Fibroblast of skin of abdomen (primary cell): ENCODE data around the gene GALNT16.

Experiments used
- DNase-seq: peaks from one replicate; pipeline ENCODE4 v3.0.0-alpha.2; 2013

Gene GALNT16

DNA sequence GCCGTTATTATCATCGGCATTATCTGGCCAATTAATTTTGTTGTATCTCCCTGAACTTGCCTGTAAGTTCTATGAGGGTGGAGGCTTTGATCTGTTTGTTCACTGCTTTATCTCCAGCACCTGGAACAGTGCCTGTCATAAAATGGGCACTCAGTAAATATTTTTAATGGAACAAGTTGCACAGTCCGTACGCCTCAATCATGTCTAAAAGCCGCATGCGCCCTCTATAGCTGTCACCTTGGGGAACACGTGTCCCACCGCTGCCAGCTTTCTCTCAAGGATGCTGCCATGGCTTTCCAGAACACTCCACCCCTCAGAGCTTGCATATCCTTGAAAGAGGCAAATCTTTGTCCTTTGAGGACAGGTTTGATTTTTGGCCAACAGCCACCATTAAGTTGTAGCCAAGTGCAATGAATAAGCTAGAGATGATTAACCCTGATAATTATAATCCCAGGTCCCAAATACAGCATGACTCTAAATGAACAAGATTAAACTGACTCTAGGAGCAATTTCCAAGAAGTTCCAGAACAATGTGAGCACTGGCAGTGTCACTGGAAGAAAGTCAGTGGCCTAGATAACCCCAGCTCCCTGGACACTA, 83.1 kb downstream of the GALNT16 start:
- no peak for DNase-seq

DNA sequence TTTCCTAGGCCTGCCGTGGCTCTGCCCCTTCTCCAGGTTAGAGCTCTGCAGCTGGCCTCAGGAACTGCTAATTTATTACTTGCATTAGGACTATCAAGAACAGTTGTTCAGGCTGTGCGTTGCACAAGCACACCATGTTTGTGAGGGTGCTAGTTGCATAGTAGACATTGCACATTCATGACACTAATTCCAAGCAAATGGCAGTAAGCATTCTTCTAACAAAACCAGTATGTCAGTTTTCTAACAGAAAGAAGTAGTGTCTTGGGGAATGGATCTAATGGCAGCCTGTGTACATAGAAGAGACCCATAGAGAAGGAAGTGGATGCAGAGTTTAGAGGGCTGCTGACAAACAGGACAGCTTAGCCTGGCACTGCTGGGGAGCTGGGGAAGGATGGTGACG, 84.2 kb downstream of the GALNT16 start:
- no peak for DNase-seq

DNA sequence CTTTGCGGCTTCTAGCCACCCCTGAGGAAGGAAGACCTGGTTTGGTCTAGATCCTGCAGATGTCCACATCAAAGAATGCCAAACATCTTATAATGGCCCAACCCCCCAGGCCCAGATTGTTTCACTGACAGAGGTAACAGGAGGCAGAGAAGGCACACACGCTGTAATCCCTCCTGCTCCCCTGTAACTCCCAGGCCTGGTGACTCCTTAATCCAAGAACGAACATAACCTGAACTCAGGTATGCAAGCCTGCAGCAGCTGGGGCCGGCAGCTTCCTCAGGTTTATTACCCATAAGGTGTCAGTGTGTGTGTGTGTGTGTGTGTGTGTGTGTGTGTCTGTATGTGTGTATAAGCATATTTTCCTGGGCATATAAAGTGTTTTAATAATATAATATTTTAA, 85.4 kb downstream of the GALNT16 start:
- no peak for DNase-seq

DNA sequence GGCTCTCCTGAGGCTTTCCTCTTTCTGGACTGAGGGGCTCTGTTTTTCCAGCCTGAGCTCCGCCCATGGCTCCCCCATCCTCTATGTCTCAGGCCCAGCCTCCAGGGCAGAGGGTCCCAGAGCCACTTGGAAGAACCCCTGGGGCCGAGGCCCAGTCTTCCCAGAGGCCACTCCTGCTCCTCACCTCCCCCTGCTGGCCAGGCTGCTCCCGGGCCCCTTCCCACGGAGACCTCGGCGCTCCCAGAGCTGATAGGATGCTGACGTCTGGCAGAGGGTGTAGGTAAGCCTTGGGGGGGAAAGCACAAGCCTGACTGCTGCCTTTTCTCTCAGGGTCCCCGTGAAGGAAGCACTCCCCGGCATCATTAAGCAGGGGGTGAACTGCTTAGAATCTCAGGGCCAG, 86.8 kb downstream of the GALNT16 start:
- peak; percentile 4 for DNase-seq

DNA sequence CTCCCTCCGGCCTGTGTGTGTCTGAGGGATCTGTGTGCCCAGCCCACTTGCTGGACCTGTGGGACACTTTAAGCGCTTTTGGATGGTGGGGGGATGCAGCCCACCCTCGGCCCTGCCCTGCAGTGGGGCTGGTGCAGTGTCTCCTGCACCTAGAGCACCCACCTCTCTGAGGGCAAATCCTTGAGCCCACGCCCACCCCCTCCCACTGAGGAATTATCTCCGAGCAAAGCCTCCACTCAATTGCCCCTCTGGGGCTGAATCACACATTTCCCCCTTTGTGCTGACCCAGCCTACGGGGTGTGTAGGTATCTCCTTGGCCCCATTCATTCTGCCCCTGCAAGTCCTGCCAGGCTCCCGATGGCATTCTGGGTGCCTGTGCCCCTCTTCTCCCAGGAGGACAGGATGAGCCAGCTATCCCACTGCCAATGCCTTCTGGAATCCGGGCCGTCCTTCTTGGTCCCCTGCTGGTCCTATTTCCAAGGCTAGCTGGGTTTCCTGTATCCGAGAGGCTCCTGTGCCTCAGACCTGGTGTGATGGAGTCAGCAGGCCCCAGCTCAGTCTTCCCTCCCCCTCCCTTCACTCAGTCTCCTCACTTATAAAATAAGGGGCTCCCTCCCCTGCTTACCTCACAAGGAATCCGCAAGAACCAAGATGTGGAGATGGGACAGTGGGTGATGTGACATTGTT, 89.3 kb downstream of the GALNT16 start:
- DNase-seq: no peak

DNA sequence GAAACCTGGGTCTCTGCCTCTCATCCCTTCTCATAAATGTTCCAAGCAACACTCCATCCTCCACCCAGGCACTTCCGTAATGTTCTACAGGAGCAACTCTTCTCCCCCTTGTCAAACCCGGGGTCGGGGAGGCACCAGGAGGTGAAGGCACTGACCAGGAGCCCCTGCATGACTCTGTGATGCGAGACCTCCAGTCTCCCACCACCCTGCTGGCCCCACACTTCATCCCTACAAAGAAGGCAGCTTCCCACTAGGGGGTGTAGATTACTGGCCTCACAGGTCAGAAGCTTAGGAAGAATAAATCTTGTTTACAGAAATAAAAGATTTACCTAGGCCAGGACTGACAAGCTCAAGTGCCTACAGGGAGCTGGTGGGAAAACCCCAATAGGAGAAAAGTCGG, 90.9 kb downstream of the GALNT16 start:
- DNase-seq: no peak

DNA sequence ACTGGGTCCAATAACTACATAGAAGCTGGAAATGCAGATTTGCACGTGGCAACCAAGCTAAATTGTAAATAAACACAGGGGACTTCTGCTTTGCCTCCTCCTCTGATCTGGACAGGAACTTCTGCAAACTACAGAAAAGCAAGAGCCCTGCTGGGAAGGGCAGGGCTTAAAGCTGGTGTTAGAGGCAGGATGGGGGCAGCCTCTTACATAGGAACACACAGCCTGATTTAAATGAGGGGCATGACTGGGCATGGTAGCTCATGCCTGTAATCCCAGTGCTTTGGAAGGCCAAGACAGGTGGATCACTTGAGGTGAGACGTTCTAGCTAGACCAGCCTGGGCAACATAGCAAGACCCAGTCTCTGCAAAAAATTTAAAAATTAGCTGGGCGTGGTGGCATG, 91.4 kb downstream of the GALNT16 start:
- no peak for DNase-seq

DNA sequence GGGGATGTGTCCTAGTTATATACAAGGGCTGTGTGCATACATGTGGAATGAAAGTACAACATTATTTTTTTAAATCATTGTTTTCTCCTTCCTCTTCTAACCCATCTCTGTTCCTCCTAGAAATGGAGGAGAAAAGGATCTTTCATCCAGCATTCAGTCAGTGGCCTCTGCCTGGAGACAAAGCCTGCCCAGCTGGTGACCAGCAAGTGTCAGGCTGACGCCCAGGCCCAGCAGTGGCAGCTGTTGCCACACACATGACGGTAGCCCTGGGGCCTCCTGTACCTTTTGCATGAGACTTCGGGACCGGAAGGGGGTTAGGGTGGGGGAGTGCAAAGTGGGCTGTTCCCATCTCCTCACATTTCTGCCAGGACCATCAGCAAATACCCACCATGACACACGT, 92.0 kb downstream of the GALNT16 start:
- DNase-seq: no peak

DNA sequence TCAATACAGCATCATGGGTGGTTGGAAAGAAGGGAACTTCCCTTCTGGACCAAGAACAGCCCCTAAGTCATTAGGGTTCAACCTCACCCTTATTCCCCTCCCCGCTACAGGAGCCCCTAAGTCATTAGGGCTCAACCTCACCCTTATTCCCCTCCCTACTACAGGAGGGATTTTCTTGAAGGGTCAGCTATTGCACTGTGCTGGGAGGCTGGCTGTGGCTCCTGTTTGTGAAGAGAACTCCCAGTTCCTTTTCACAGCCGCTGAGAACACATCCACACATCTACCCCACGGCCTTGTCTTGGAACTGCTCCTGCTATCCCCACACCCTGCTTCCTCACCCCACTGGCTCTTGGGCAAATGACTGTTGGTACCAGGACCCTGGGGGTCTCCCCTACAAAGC, 93.2 kb downstream of the GALNT16 start:
- DNase-seq: no peak

DNA sequence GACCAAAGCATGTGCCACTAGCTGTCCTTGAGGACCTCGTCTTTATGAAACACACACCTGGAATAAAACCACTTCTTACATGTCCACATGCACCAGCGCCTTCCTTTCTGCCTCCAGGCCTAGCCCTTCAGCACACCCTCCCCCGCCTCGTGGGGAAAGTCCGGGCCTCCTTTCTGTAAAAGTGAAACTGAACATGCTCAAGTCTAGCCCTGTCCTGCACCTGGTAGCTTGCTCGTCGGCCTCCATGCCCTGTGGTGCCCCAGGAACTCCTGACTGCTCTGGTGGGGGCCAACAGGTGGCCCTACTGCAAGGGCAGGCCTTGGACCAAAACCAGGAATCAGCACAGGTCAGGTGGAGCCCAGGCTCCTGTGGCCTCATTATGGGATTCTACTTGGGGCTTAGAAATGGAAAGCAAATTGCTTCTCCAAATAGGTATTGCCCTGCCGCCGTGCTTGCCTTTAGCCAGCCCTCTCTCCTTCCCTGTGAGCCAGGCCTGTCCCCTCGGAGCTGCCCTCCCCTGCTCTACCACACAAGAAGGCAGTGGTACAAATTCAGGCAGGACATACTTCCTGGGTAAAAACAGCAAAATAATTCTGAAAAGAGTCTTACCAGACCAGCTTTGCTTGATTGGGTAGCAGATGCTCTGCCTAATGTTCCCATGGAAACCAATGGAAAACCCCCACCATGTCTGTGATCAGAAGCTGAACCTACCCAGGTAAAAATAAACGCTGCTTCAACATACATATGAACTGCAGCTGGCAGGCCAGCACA, 94.6 kb downstream of the GALNT16 start:
- DNase-seq: no peak

DNA sequence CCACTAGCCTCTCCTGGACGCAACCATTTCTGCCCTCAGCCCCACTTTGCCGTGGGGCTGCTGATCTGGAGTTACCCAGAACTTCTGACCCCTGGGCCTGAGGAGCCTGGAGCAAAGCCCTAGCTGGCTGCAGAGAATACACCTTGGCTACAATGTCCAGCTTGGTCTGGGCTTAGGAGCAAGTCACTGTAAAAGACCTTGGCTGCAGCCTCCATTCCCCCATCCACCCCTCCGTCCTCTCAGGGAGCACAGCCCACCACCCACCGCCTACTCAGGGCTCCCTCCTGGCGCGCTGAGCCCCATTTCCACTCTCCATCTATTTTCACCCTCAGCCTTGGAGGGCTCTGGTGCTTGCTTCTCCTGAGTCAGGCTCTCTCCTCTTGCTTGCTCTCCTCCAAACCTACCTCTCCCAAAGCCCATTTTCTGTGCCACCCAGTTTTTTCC, 95.2 kb downstream of the GALNT16 start:
- DNase-seq: no peak

DNA sequence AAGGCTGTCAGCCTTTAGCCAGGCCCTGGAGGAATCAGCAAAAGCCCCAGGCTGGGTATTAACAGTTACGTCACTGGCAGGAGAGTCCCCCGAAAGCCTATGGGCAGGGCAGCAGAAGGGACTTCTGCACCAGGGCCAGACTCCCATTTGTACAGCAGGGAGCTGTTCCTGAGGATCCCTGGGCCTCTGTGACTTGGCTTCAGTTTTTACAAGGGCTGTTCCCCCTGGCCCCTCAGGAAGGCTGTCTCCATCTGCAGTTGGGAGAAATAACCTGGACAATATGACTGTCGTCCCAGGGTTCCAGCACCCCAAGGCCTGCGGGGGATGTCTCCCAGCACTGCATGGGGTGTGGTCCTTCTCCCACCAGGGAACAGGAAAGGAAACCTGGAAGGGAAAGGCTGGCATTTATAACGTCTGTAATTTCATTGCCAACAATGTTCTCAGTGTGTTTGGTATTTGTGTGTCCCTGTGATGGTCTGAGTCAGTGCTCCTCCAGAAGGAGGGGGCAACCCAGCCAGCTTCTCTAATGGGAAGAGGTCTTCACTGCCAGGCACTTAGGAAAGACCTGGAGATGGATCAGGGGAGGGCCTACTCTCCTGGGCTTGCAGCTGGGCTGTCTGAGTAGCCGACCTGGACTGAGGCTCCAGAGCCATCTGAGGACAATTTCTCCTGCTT, 95.8 kb downstream of the GALNT16 start:
- DNase-seq: peak; percentile 49

DNA sequence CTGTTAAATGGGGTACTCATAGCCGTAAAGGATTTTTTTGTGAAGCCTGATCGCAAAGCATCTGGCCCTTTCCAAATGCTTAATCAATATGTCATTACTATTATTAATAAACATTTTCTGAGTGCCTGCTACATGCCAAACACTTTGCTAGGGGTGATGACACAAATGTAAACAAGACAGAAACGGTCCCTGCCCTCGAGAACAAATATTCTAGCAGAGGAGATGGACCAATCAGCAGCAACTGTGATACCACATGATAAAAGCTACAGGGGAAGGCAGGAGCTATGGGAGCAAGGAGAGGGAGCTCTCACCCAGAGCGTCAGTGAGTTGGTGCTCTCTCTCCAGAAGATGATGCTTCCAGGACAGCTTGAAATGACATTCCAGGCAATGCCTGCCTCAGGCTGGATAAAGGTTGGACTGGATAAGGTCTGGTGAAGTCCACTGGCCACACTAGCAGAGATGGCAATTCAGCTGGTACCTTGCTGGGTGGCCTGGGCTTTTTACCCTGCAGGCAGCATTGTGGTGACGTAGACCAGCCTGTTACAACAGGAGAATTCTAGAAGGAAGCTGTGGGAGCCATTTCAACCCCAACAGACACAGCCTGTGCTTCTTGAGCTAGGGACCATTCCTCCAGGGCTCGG, 97.1 kb downstream of the GALNT16 start:
- DNase-seq: no peak

DNA sequence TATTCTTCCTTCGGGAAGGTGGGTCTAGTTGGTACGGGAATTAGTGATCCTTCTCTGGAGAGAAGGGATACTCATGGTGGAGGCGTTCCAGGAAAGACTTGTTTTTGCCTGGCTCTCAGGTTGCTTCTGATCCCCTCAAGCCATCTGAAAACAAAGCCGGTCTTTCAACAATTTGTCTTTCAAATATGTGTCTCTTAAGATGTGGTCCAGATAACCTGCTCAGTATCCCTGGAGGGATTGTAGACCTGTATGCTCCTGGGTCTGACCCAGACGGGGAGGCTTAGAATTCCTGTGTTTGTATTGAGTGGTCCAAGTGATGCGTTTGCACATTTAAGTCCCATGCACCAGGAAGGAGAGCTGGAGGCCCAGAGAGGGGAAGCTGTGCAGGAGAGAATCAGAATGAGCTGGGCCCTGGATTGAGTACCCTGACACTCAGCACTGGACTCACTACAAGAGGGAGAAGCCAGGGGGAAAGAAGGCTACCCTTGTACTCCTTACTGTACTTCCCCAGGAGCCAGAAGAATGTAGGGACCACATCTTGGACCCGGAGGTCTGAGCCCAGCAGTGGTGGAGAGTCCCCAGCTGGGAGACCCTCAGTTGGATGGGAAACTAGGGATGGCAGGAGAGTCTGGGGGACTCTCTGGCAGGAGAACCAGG, 97.7 kb downstream of the GALNT16 start:
- DNase-seq: no peak

DNA sequence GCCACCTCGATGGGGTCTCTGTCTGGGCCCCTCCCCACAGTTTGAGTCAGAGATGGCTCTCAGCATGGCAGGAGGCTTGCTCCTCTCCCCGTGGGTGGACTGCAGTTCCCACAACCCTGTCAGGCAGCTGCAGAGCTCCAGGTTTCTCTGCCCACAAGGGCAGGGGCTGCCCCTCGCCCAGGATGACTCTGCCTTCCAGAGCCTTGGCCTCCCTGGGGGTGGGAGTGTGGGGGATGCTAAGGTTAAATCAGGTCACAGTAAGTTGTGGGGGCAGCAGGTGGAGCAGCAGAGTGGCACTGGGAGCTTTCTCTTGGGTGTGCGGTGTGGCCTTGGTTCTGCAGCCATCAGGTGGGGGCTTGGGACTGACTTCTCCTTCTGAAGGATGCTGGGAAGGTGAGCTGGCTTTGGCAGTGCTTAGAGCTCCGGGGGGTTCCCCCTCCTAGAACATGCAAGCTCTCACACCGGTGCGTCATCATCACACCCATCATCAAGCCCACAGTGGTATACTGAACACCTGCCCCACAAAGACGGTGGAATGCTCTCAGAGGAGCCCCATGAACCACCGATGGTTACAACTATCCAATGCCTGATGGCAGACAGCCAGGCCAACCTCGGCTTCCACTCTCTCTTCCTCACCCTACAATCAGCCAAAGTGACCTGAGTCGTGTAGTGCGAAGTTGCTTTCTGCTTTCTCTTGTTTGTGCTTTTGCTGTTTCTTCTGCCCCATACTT, 98.4 kb downstream of the GALNT16 start:
- no peak for DNase-seq

DNA sequence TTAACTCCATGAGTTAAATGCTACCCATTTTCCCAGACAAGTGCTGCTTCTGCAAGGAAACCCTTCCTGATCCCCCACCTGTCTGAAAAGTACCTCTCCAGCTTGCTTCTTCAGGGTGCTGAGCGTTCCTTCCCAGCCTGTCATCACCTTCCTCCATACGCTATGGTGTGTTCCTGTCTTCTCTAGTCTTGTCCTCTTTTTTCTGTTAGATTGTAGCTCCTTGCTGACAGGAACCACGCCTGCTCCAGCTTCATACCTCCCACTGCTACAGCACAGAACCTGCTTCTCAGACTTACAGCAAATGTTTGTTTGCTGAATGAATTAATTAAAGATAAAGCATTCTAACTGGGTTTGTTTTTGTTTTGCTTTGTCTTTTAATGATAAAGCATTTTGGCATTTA, 99.0 kb downstream of the GALNT16 start:
- DNase-seq: no peak

DNA sequence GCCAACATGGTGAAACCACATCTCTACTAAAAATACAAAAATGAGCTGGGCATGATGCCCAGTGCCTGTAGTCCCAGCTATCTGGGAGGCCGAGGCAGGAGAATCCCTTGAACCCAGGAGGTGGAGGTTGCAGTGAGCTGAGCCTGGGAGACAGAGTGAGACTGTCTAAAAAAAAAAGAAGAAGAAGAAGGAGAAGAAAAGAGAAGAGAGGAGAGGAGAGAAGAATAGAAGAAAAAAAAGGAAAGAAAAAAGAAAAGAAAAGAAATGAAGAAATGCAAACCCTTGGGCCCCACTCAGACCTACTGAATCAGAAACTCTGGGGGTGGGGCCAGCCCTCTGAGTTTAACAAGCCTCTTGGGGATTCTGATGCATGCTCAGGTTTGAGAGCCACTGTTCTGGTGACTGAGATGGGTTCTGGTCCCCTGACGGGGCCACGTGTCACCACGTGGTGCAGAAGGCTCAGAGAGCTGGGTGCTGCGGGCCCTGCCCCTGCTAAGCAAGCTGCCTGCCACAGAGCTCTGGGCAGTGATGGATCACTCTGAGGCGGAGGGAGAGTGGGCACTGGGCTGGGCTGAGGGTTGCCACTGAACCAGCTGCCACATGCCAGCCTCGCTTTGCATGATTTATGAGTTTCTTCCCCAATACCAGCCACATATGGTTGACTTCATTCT, 100.6 kb downstream of the GALNT16 start:
- no peak for DNase-seq

DNA sequence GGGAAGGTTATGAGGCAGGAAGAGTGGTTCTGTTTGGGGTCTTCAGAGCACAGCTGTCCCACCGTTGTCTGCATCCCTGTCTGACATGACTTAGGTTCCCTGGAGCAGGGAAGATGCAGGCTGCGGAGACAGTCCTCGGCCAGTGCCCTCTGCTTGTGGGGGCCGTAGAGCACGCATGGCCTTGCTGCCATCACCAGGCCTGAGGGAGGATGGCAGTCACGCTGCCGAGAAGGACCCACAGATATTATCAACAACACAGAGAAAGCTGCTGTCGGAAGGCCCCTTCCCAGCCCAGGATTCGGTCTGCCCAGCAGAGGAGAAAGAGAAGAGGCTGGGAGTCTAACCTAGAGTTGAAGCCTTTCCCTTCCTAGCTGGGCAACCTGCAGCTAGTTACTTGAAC, 103.1 kb downstream of the GALNT16 start:
- peak; percentile 29 for DNase-seq

DNA sequence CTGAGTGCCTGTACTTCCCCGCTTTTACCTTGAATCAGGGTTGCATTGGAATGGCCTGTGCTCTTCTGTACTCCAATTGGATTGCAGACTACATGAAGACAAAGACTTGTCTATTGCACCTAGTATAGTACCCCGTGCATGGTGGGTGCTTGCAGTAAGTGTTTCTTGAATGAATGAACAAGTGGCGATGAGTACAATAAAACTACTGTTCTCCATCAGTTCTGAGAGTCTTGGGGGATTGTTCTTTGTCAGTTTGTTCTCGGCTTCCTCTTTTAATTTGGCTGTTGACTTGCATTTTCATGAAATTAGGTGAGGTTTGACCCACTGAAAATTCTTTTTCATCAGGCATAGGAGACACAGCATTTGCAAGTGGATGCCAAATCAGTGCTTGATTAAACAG, 104.0 kb downstream of the GALNT16 start:
- no peak for DNase-seq

DNA sequence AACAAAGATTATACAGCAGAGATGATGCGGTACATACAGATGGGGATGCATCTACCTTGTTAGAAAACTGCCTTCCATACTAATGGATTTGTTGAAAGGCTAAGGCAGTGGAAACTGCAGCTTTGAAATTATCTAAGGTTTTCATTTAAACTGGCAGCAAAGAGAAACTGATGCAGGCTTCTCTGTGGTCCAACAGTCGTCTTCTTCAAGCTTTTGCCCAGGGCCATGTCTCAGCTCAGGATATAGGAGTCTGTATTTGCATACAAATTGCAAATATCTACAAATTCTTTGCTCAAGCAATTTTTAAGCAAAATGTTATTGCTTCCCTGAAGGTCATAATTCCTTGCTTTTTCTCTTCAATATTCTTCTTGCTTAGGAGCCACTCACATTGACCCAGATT, 104.4 kb downstream of the GALNT16 start:
- DNase-seq: no peak

DNA sequence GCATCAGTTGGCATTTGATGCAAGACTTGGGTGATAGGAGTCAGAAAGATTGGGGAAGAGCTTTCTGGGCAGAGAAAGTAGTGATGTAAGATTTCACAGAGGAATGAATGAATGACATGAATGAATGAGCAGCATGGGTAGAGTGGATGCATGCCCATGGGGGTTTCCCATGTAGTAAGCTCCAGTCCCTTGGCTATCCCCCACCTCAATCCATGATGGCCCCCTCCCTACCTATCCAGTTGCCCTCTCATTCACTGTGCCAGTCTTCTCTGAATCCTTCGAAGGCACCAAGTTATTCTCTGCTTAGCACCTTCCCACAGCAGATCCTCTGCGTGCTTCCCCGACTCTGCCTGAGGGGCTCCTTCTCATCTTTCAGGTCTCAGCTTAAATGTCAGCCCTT, 106.1 kb downstream of the GALNT16 start:
- DNase-seq: no peak
